Measurements from ENCODE around the gene MLLT3.

- TF ChIP-seq CTCF (conservative IDR thresholded peaks at IDR 0.05) (no peak), EZH2 (IDR thresholded peaks at IDR 0.05; ENCODE audit: low read depth) (no peak)
Observed at GRCh38 chr9:20436476-20437195, 185.7 kb downstream of the MLLT3 start.
